Measurements from ENCODE around the gene LIFR.

LIFR gene

GRCh38 chr5:38447786-38448185 is 108.7 kb downstream of the LIFR start:
- Histone ChIP-seq H3K36me3 (ENCODE audit: control insufficient read depth, insufficient read depth, low read length) (no peaks in the 10 kb centered on the region), H3K4me3 (replicated peaks; ENCODE audit: low read depth, low read length) (no peak overlapping the region), H3K27me3 (replicated peaks; ENCODE audit: control insufficient read depth, insufficient read depth, low read length) (peaks cover 2% of the 10 kb centered on the region)
- no peak for DNase-seq (ENCODE audit: extremely low read depth, insufficient read length)
- no peak for TF ChIP-seq CTCF (IDR thresholded peaks at IDR 0.05; ENCODE audit: insufficient read depth, low read length, poor library complexity, severe bottlenecking)

GRCh38 chr5:38447056-38447455 is 109.4 kb downstream of the LIFR start:
- H3K36me3 ChIP-seq (ENCODE audit: control insufficient read depth, insufficient read depth, low read length), result no peaks in the 10 kb centered on the region
- TF ChIP-seq CTCF (IDR thresholded peaks at IDR 0.05; ENCODE audit: insufficient read depth, low read length, poor library complexity, severe bottlenecking), result no peak
- no peak for DNase-seq (ENCODE audit: extremely low read depth, insufficient read length)
- H3K27me3 ChIP-seq (replicated peaks; ENCODE audit: control insufficient read depth, insufficient read depth, low read length), result peaks cover 2% of the 10 kb centered on the region
- no peak overlapping the region for H3K4me3 ChIP-seq (replicated peaks; ENCODE audit: low read depth, low read length)

GRCh38 chr5:38446029-38446522 is 110.4 kb downstream of the LIFR start:
- H3K4me3 ChIP-seq (replicated peaks; ENCODE audit: low read depth, low read length), result no peak overlapping the region
- no peak for DNase-seq (ENCODE audit: extremely low read depth, insufficient read length)
- no peak for TF ChIP-seq CTCF (IDR thresholded peaks at IDR 0.05; ENCODE audit: insufficient read depth, low read length, poor library complexity, severe bottlenecking)
- H3K27me3 ChIP-seq (replicated peaks; ENCODE audit: control insufficient read depth, insufficient read depth, low read length), result peaks cover 2% of the 10 kb centered on the region
- no peaks in the 10 kb centered on the region for H3K36me3 ChIP-seq (ENCODE audit: control insufficient read depth, insufficient read depth, low read length)

GRCh38 chr5:38445374-38446028 is 110.9 kb downstream of the LIFR start:
- no peak overlapping the region for H3K4me3 ChIP-seq (replicated peaks; ENCODE audit: low read depth, low read length)
- no peak for DNase-seq (ENCODE audit: extremely low read depth, insufficient read length)
- TF ChIP-seq CTCF (IDR thresholded peaks at IDR 0.05; ENCODE audit: insufficient read depth, low read length, poor library complexity, severe bottlenecking), result no peak
- peaks cover 2% of the 10 kb centered on the region for H3K27me3 ChIP-seq (replicated peaks; ENCODE audit: control insufficient read depth, insufficient read depth, low read length)
- no peaks in the 10 kb centered on the region for H3K36me3 ChIP-seq (ENCODE audit: control insufficient read depth, insufficient read depth, low read length)

- DNase-seq (ENCODE audit: extremely low read depth, insufficient read length), result no peak
- Histone ChIP-seq H3K36me3 (ENCODE audit: control insufficient read depth, insufficient read depth, low read length) (no peaks in the 10 kb centered on the region), H3K4me3 (replicated peaks; ENCODE audit: low read depth, low read length) (no peak overlapping the region), H3K27me3 (replicated peaks; ENCODE audit: control insufficient read depth, insufficient read depth, low read length) (no peaks in the 10 kb centered on the region; the same call in 1 of the 2 replicates)
- TF ChIP-seq CTCF (IDR thresholded peaks at IDR 0.05; ENCODE audit: insufficient read depth, low read length, poor library complexity, severe bottlenecking), result no peak
These were observed 113.1 kb downstream of the LIFR start for GRCh38 chr5:38443390-38443789.

- no peaks in the 10 kb centered on the region; the same call in 1 of the 2 replicates for H3K27me3 ChIP-seq (replicated peaks; ENCODE audit: control insufficient read depth, insufficient read depth, low read length)
- no peak for TF ChIP-seq CTCF (IDR thresholded peaks at IDR 0.05; ENCODE audit: insufficient read depth, low read length, poor library complexity, severe bottlenecking)
These were observed 114.2 kb downstream of the LIFR start for GRCh38 chr5:38442247-38442573.

More at GRCh38 chr5:38442247-38442573, 114.2 kb downstream of the LIFR start:
- no peak for DNase-seq (ENCODE audit: extremely low read depth, insufficient read length)
- Histone ChIP-seq H3K36me3 (ENCODE audit: control insufficient read depth, insufficient read depth, low read length) (no peaks in the 10 kb centered on the region), H3K4me3 (replicated peaks; ENCODE audit: low read depth, low read length) (no peak overlapping the region)
